ENCODE data around the gene DNHD1. TPM values are rescaled to one million over a fixed set of nuclear protein-coding genes. Genes with fewer than 3 reads are reported as not detected.

DNHD1 gene
- total RNA-seq, 1 donor from 2014 or later: 5.0 TPM

DNA sequence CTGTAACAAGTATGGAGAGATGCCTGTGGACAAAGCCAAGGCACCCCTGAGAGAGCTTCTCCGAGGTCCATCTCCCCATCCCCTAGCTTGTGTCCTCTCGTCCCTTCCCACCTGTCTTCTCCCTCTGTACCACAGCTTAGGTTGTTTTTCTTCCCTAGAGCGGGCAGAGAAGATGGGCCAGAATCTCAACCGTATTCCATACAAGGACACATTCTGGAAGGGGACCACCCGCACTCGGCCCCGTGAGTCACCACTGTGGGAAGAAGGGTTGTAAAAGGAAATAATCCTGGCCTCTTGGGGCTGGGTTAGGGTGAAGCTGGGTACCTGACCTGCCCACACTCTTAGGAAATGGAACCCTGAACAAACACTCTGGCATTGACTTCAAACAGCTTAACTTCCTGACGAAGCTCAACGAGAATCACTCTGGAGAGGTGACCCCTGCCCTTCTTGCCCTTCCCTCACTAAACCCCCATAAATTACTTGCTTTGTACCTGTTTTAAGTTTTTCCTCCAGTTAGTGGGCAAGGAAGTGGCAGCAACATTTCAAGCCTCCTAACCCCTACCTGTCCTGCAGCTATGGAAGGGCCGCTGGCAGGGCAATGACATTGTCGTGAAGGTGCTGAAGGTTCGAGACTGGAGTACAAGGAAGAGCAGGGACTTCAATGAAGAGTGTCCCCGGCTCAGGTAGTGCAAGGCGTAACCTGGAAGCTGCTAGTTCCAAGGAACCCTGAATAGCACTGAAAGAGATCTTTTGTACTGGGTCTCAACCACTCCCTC lies 111.8 kb downstream of the DNHD1 start:
- Histone ChIP-seq H3K36me3 (peaks cover 4% of the 10 kb centered on the region), H3K27ac (no peak overlapping the region), H3F3A (ENCODE audit: low read depth) (peaks cover 52% of the 10 kb centered on the region), H3K4me1 (peaks cover 24% of the 10 kb centered on the region), H2AFZ (replicated peaks) (no peak overlapping the region), H3K9me3 (ENCODE audit: low read depth) (no peaks in the 10 kb centered on the region), H3K79me2 (ENCODE audit: low read depth) (peaks cover 59% of the 10 kb centered on the region), H4K20me1 (ENCODE audit: low read depth) (peaks cover 7% of the 10 kb centered on the region), H3K4me2 (no peak overlapping the region), H3K27me3 (no peaks in the 10 kb centered on the region), H3K9ac (no peak overlapping the region), H3K4me3 (no peak overlapping the region)
- H3K4me3 Mint-ChIP-seq: no peak overlapping the region
- no peaks in the 10 kb centered on the region for H3K9me3 Mint-ChIP-seq
- peaks cover 28% of the 10 kb centered on the region for H3K36me3 Mint-ChIP-seq
- DNase-seq (ENCODE audit: low spot score): no peak
- peaks cover 9% of the 10 kb centered on the region for H3K27me3 Mint-ChIP-seq (ENCODE audit: insufficient read depth, low read depth)
- H3K4me1 Mint-ChIP-seq: peaks cover 30% of the 10 kb centered on the region
- no peak for TF ChIP-seq EZH2 (IDR thresholded peaks at IDR 0.05)
- TF ChIP-seq EZH2phosphoT487 (IDR thresholded peaks at IDR 0.05): no peak
- TF ChIP-seq, protein P1, sequence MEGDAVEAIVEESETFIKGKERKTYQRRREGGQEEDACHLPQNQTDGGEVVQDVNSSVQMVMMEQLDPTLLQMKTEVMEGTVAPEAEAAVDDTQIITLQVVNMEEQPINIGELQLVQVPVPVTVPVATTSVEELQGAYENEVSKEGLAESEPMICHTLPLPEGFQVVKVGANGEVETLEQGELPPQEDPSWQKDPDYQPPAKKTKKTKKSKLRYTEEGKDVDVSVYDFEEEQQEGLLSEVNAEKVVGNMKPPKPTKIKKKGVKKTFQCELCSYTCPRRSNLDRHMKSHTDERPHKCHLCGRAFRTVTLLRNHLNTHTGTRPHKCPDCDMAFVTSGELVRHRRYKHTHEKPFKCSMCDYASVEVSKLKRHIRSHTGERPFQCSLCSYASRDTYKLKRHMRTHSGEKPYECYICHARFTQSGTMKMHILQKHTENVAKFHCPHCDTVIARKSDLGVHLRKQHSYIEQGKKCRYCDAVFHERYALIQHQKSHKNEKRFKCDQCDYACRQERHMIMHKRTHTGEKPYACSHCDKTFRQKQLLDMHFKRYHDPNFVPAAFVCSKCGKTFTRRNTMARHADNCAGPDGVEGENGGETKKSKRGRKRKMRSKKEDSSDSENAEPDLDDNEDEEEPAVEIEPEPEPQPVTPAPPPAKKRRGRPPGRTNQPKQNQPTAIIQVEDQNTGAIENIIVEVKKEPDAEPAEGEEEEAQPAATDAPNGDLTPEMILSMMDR (IDR thresholded peaks at IDR 0.05): no peak
- H3K27ac Mint-ChIP-seq: peak overlapping the region; percentile 67

DNA sequence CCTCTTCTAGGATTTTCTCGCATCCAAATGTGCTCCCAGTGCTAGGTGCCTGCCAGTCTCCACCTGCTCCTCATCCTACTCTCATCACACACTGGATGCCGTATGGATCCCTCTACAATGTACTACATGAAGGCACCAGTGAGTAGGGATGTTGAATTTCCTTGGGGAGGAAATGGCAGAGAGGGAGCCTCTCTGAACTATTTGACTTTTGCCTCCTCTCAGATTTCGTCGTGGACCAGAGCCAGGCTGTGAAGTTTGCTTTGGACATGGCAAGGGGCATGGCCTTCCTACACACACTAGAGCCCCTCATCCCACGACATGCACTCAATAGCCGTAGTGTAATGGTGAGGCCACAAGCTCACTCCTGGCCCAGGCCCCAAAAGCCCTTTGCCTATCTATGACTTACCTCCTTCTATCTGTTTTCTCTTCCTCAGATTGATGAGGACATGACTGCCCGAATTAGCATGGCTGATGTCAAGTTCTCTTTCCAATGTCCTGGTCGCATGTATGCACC lies 112.5 kb downstream of the DNHD1 start:
- H3K27ac Mint-ChIP-seq: no peak overlapping the region

GRCh38 chr11:6610591-6610990 lies 113.5 kb downstream of the DNHD1 start:
- Histone ChIP-seq H2AFZ (replicated peaks) (no peak overlapping the region), H4K20me1 (ENCODE audit: low read depth) (peaks cover 7% of the 10 kb centered on the region), H3K36me3 (peaks cover 4% of the 10 kb centered on the region), H3K79me2 (ENCODE audit: low read depth) (peaks cover 42% of the 10 kb centered on the region), H3K4me1 (peaks cover 17% of the 10 kb centered on the region), H3K9me3 (ENCODE audit: low read depth) (no peaks in the 10 kb centered on the region), H3K27me3 (no peaks in the 10 kb centered on the region), H3K4me2 (peak overlapping the region; percentile 77), H3K9ac (no peak overlapping the region), H3K27ac (no peak overlapping the region), H3K4me3 (peak overlapping the region; percentile 85), H3F3A (ENCODE audit: low read depth) (peaks cover 42% of the 10 kb centered on the region)
- no peak for TF ChIP-seq EZH2phosphoT487 (IDR thresholded peaks at IDR 0.05)
- TF ChIP-seq EZH2 (IDR thresholded peaks at IDR 0.05): no peak
- TF ChIP-seq, protein P1 (IDR thresholded peaks at IDR 0.05): no peak
- Mint-ChIP-seq H3K27ac (peak overlapping the region; percentile 95), H3K9me3 (no peaks in the 10 kb centered on the region), H3K36me3 (peaks cover 29% of the 10 kb centered on the region), H3K27me3 (ENCODE audit: insufficient read depth, low read depth) (peaks cover 9% of the 10 kb centered on the region), H3K4me1 (peaks cover 30% of the 10 kb centered on the region), H3K4me3 (peak overlapping the region; percentile 88)
- DNase-seq (ENCODE audit: low spot score): no peak

More for the DNA sequence above, 112.5 kb downstream of the DNHD1 start:
- Histone ChIP-seq H3K27me3 (no peaks in the 10 kb centered on the region), H3K4me1 (peaks cover 24% of the 10 kb centered on the region), H3K4me2 (no peak overlapping the region), H3K36me3 (peaks cover 4% of the 10 kb centered on the region), H2AFZ (replicated peaks) (no peak overlapping the region), H3K9me3 (ENCODE audit: low read depth) (no peaks in the 10 kb centered on the region), H3K79me2 (ENCODE audit: low read depth) (peaks cover 52% of the 10 kb centered on the region), H3K9ac (no peak overlapping the region), H4K20me1 (ENCODE audit: low read depth) (peaks cover 7% of the 10 kb centered on the region), H3K27ac (no peak overlapping the region), H3F3A (ENCODE audit: low read depth) (peaks cover 46% of the 10 kb centered on the region), H3K4me3 (no peak overlapping the region)
- H3K36me3 Mint-ChIP-seq: peaks cover 28% of the 10 kb centered on the region
- peaks cover 30% of the 10 kb centered on the region for H3K4me1 Mint-ChIP-seq
- no peaks in the 10 kb centered on the region for H3K9me3 Mint-ChIP-seq
- no peak for TF ChIP-seq EZH2 (IDR thresholded peaks at IDR 0.05)
- TF ChIP-seq, protein P1 (IDR thresholded peaks at IDR 0.05): no peak
- TF ChIP-seq EZH2phosphoT487 (IDR thresholded peaks at IDR 0.05): no peak
- H3K27me3 Mint-ChIP-seq (ENCODE audit: insufficient read depth, low read depth): peaks cover 9% of the 10 kb centered on the region
- DNase-seq (ENCODE audit: low spot score): no peak
- H3K4me3 Mint-ChIP-seq: peak overlapping the region; percentile 88

Measured in neural progenitor cell (in vitro differentiated cells).